T47D (cell line): Measurements from ENCODE around the gene SBNO1.
A peak's percentile ranks its signal among the peaks of the same experiment; 100 is the strongest.

Source experiments
- DNase-seq, 2 experiments: peaks; one replicate each; pipeline versions ENCODE4 v3.0.0 to v3.0.0-alpha.2; 2011 to 2012; ENCODE audit warnings: low read depth in 1 of 2, low spot score in 1 of 2
- JUND ChIP-seq: IDR thresholded peaks from 2 replicates; pipeline ENCODE4 v1.6.1; 2012; ENCODE audit warnings: low read depth
- in situ Hi-C: cut with HindIII; loops from 2 replicates; pipeline ENCODE4 v1.10.0; 2016; ENCODE audit warnings: low sequenced_read_pairs, low pct_unique_long_range_greater_than_20kb

The SBNO1 gene

DNA sequence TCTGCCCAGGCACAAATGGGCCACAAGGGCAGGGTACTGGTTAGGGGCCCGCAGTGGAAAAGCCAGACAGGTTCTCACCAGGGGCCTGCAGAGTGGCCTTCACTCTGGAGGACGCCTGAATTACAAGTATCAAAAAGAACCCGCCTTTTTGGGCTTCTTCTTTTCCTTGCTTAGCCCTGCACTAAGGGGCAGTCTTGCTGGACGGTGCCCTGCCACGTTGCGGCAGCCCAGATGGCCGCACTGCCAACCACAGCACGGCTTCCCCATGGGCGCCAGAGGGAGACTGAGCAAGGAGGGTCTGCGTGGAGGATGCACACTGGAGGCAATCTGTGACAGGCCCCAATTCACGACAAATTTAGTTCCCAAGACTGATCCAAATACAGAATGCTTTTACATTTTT is 74.7 kb downstream of the SBNO1 start:
- no peak for DNase-seq
- TF ChIP-seq JUND: no peak

DNA sequence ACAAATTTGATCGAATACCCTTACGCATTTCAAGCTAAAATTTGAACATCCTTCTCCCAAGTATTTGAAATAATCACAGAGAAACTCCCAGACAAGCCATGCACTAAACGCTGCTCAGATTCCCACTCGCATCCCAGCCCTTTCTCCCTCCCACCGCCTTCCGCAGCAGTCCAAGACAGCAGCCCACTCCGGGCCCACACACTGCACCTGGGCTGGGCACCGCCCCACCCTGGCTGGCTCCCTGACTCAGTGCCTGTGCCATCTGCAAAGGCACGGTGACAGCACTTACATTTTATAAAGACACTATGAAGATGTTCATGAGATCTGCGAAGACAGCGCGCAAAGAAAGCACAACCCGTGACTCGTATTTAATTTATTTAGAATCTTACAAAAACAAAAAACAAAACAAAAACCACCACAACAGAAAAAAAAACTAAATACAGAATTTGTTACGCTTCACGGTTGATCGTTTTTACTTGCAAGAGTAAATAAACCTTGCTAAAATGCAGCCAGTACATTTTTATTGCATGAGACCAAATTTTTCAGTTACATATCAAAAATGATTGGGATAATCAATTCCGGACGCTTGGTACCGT is 75.8 kb downstream of the SBNO1 start:
- DNase-seq: no peak
- in situ Hi-C loops: no loop called here
- no peak for TF ChIP-seq JUND

More for the DNA sequence above, 74.7 kb downstream of the SBNO1 start:
- in situ Hi-C loops: no loop called here

DNA sequence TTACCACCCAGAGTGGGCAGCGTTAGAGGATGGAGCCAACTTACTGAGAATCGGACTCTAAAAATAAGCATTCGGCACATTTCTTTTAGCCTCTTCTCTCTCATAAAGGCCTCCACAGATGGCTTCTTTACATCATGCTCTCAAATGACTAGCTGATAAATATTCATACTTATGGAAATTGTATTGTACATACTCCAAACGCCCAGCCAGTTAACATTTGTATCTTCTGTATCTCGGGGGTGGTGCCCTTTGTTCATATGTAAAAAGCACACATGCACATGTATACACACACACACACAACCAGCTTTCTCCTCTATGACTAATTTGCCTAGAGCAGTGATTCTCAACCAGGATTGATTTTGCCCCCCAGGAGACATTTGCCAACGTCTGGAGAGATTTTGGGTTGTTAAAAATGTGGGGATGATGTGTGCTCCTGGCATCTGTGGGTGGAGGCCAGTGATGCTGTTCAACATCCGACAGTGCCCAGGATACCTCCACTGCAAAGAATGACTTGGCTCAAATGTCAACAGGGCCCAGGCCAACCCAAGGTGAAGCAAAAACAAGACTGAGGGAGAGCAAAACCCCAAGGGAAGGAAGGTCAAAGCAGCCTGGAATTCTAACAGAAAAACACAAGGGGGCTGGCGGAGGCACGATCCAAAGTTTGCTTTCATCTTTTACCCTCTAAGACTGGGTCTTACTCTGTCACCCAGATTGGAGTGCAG is 77.8 kb downstream of the SBNO1 start:
- no peak for TF ChIP-seq JUND
- in situ Hi-C loops: no loop called here
- no peak for DNase-seq

DNA sequence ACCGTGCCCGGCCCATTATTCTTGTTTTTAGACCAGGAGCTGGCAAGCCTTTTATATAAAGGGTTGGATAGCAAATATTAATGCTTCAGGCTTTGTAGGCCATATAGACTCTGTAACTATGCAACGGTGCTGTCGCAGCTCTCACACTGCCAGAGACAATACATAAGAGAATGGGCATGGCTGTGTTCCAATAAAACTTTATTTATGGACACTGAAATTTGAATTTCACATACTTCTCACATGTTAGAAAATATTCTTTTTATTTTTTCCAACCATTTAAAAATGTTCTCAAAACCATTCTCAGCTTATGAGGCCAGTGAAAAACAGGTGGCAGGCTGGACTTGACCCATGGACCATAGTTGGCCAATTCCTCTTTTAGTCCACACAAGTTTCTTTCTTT is 80.0 kb downstream of the SBNO1 start:
- TF ChIP-seq JUND: no peak
- in situ Hi-C loops: no loop called here
- no peak for DNase-seq

DNA sequence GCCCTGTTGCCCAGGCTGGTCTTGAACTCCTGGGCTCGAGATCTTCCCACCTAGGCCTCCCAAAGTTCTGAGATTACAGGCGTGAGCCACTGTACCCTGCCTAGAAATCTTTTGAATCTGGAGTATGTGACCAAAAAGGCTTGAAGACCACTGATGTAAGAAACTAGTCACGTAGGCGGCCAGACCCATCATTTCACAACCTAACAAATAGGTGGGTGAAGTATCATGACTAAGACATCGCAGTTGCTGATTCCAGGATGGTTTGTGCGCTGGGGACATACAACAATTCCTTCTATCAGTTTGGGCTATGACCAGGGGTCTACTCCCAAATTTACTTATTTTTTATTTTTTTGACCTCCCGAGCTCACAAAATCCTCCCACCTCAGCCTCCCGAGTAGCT is 81.2 kb downstream of the SBNO1 start:
- in situ Hi-C loops: no loop called here
- TF ChIP-seq JUND: no peak
- no peak for DNase-seq

DNA sequence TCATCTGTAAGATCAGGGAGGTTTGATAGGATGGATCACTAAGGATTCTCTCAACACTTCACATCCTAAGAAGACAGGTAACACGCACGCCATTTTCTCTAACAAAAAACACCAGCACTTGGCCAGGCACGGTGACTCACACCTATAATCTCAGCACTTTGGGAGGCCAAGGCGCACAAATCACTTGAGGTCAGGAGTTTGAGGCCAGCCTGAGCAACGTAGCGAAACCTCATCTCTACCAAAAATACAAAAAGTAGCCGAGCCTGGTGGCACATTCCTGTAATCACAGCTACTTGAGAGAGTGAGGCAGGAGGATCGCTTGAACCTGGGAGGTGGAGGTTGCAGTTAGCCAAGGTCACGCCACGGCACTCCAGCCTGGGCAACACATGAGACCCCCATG is 82.5 kb downstream of the SBNO1 start:
- in situ Hi-C loops: no loop called here
- no peak for TF ChIP-seq JUND
- no peak for DNase-seq

DNA sequence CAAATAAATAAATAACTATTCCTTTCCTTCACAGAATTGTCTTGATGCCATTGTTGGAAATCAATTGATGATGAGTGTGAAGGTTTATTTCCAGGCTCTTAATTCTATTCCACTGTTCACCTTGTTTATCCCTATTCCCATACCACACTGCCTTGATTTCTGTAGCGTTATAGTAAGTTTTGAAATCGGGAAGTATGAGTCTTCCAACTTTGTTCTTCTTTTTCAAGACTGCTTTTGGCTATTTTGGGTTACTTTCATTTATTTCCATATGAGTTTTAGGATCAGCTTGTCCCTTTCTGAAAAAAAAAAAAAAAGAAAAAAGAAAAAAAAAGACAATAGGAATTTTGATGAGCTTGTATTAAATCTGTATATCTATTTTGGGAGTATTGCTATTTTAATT is 83.7 kb downstream of the SBNO1 start:
- TF ChIP-seq JUND: no peak
- in situ Hi-C loops: no loop called here
- DNase-seq: no peak

DNA sequence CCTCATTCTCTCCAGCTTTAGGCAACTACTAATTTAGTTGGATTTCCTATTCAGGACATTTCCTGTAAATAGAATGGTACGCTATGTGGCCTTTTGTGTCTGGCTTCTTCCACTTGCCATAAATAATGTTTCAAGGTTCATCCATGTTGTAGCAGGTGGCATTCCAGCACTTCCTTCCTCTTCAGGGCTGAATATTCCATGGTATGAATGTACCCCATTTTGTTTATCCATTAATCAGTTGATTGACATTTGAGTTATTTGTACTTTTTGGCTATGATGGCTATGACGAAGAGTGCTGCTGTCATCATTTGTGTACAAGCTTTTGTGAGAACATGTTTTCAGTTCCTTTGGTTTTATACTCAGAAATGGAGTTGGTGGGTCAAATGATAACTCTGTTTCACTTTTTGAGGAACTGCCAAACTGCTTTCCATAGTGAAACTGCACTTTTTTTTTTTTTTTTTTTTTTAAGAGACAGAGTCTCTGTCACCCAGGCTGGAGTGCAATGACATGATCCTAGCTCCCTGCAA is 86.5 kb downstream of the SBNO1 start:
- in situ Hi-C loops: no loop called here

DNA sequence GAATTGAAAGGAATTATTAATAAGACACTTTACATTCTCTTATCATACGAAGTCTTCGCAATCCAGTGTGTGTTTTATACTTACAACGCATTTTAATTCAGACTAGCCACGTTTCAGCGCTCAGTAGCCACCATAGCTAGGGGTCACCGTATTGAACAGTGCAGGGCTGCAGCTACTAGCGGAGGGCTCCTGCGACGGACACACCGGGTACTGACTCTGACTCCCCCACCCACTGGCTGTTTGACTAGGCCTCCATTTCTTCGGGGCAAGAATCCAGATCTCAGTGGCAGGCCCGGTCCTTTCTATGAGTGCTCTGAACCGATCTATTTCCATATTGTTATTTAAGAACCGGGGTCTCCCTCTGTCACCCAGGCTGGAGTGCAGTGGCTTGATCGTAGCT is 91.5 kb downstream of the SBNO1 start:
- TF ChIP-seq JUND: no peak
- in situ Hi-C loops: no loop called here
- DNase-seq: no peak

More for the DNA sequence above, 86.5 kb downstream of the SBNO1 start:
- no peak for DNase-seq
- no peak for TF ChIP-seq JUND

DNA sequence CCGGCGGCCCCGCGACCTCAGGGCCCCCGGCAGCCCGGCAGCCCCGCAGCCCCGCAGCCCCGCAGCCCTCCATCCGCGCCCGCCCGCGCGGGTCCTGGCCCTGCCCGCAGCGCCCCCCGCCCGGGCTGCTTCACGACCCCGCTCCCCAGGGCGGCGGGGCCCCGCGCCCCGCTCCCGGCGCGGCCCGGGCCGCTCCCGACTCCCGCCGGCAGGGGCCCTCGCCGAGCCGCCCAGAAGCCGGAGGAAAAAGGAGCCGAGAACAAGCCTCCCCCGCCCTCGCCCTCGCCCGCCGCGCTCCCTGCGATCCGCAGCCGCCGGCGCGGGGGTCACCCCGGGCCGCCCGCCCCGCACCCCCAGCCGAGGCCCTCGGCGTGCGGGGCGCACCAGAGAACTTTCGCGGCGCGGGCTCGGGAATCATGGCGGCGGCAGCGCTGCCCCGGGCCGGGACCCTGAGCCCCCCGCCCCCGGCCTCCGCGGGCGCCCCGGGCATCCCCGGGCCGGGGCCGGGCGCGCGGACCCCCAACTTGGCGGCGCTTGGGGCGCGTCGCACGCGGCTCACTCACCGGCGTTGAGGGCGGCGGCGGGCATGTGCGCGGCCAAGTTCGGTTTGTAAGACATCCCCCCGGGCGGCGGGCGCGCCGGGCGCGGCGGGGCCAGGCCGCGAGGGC is 93.5 kb downstream of the SBNO1 start:
- in situ Hi-C loops: no loop called here
- no peak for TF ChIP-seq JUND

DNA sequence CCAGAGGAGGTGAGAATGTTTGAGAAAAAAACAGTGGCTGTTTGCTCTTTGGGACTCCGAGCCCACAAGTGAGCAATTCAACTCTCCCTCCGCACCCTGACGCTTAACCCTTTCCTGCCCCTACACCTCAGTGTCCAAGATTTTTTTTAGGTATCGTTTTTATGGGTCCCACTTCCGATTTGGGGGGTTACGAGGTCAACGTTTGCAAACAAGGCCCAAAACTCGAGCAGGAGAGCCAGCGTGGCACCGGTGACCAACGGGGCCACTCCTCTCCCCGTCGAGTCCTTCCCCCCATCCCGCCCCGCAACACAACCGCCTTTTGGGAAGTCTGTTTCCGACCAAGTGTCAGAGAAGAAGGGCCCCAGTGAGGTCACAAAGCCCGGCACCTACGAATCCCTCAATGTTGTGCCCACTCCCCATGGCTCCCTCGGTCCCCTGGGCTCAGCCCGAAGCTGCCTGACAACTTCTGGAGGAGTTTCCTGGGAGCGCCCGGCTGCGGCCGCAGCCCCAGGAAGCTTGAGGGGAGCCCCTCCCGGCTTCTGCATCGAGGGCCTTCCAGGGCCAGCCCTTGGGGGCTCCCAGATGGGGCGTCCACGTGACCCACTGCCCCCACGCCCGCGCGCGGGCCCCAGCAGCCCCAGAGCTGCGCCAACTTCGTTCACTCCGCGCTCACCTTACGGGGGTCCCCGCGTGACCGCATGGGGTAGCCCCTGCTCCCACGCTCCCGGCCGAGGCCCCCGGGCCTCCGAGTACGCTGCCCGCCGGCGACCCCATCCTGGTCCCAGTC is 94.2 kb downstream of the SBNO1 start:
- in situ Hi-C loops: no loop called here
- peak in 1 of 2 experiments; percentile 37 for DNase-seq
- TF ChIP-seq JUND: no peak

More for the DNA sequence above, 93.5 kb downstream of the SBNO1 start:
- peak; percentile 78 to 92 for DNase-seq

DNA sequence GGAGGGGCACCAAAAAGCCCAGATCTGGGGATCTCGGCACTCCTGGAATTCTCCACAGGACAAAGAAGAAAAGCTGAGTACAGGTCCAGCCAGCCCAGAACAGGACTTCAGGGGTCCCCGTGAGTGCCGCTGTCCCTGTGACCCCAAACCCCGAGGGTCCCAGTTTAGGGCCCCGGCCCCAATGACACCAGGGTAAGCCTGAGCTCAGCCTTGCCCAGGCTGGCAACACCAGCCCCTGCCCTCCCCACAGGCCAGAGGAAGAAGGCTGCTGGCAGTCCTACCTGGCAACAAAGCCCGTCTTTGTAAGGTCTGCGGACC is 94.8 kb downstream of the SBNO1 start:
- no peak for TF ChIP-seq JUND
- in situ Hi-C loops: no loop called here

More for the DNA sequence above, 94.8 kb downstream of the SBNO1 start:
- DNase-seq: peak in 1 of 2 experiments; percentile 44
